AG08396 (cell line): ENCODE results near the gene UBAP2L.

Source experiments
- DNase-seq: peaks from one replicate; pipeline ENCODE4 v3.0.0; 2012; ENCODE audit warnings: low spot score, mixed read lengths

Gene UBAP2L, protein sequence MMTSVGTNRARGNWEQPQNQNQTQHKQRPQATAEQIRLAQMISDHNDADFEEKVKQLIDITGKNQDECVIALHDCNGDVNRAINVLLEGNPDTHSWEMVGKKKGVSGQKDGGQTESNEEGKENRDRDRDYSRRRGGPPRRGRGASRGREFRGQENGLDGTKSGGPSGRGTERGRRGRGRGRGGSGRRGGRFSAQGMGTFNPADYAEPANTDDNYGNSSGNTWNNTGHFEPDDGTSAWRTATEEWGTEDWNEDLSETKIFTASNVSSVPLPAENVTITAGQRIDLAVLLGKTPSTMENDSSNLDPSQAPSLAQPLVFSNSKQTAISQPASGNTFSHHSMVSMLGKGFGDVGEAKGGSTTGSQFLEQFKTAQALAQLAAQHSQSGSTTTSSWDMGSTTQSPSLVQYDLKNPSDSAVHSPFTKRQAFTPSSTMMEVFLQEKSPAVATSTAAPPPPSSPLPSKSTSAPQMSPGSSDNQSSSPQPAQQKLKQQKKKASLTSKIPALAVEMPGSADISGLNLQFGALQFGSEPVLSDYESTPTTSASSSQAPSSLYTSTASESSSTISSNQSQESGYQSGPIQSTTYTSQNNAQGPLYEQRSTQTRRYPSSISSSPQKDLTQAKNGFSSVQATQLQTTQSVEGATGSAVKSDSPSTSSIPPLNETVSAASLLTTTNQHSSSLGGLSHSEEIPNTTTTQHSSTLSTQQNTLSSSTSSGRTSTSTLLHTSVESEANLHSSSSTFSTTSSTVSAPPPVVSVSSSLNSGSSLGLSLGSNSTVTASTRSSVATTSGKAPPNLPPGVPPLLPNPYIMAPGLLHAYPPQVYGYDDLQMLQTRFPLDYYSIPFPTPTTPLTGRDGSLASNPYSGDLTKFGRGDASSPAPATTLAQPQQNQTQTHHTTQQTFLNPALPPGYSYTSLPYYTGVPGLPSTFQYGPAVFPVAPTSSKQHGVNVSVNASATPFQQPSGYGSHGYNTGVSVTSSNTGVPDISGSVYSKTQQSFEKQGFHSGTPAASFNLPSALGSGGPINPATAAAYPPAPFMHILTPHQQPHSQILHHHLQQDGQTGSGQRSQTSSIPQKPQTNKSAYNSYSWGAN

DNA sequence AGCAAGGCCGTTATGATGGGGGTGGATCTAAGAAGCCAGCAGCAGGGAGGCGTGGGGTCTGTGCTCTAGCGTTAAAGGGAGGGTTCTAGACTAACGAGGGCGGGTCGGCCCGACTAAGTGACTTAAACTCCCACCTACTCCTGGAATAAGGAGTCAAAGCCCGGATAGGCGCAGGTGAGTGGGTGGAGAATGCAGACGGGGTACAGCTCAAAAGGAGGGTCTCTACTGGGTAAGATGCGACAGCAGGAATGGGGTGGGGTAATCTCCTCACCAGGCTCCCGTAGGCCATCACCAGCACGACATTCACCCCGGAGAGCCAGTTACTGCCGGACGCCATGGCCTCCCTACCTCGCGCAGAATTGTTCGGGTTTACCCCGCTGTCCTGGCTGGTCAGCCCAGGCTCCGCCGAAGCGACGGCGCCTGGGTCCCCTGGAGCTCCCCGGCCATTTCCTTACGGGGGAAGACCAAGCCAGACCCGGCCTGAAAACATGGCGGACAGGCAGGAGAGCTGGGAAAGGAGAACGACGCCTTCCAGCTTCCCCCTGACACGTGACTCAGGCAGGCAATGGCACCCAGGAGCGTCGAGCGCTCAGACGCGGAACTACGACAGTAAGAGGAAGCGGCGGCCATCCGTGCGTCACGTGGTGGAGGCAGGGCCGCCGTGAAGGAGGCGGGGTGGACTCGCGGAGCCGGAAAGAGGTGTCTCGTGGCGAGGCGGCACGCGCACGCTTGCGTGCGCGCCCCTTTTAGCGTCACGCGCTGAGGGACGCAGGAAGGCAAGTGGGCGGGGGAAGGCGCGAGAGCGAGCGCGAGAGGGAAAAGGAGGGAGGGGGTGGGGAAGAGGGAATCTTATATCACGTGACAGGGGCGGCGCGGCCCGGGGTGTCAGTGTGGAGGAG, at the start of gene UBAP2L:
UBAP2L (plus strand) TSS at position 885 of the 899 bp plus-strand sequence. CDS start 4,169 bp downstream, outside the sequence.
- DNase-seq = peak; percentile 95

DNA sequence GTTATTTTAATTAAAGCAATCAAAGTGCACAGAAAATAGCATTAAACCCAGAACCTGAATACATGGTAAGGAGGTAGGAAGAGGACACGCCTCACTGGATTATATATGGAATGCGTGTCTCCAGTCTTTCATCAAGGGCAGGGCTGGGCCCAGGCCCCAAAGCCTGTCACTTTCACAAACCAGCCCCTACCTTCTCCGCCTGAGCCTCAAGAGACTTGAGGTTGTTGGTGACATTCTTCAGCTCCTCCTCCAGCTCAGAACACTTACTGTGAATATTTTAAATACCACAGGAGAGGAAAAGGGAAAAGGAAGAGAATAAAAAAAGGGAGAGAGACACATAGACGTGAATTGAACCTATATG, 49.6 kb upstream of the UBAP2L start:
- no peak for DNase-seq

- no peak for DNase-seq
Observed at GRCh38 chr1:154171880-154172279, 48.9 kb upstream of the UBAP2L start.

DNA sequence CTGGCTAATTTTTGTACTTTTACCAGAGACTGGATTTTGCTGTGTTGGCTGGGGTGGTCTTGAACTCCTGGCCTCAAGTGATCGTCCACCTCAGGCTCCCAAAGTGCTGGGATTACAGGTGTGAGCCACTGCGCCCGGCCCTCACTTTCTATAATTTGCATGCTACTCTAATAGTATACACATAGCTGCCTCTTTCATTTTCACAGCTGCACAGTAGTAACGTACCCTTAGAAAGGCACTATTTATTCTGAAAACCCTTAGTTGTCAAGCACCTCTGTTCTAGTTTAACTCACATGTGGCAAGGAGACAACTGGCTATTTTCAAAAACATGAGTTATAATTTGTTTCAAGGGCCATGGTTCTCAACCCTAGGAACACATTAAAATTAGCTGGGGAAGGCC, 46.1 kb upstream of the UBAP2L start:
- no peak for DNase-seq

DNA sequence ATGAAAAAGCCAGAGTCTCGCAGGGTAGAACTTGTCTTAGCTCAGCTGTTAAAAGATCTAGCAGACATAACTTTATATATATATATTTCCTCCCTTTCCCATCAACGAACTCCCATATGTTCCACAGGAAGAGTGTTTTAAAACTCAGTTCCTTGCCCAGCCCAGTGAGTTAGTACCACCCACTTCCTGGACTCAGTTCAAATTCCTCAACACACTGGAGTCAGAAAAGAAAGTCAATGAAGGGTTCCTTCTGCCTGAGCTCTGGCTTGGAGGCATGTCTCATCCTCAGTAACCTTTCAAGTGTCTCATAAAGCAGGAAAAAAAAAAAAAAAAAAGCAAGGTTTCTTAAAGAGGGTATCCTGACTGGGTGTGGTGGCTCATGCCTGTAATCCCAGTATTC, 44.4 kb upstream of the UBAP2L start:
- peak; percentile 68 for DNase-seq

DNA sequence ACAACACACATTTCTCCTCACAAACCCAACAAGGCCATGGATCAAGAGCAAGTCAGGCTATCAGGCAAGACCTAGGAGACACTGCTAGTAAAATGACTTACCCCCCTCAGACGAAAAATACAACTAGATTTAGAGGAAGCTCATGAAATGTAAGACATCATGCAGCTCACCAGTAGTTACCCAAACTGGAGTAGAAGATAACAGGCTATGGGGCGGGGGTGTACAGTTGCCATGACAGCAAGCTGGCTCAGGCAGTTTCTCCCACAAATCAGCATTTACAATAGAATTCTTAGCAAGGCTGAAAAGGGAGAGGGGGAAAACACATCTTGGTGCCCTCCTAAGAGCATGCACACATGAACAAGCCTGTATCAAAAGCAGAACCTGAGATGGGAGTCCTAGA, 42.7 kb upstream of the UBAP2L start:
- DNase-seq = no peak

DNA sequence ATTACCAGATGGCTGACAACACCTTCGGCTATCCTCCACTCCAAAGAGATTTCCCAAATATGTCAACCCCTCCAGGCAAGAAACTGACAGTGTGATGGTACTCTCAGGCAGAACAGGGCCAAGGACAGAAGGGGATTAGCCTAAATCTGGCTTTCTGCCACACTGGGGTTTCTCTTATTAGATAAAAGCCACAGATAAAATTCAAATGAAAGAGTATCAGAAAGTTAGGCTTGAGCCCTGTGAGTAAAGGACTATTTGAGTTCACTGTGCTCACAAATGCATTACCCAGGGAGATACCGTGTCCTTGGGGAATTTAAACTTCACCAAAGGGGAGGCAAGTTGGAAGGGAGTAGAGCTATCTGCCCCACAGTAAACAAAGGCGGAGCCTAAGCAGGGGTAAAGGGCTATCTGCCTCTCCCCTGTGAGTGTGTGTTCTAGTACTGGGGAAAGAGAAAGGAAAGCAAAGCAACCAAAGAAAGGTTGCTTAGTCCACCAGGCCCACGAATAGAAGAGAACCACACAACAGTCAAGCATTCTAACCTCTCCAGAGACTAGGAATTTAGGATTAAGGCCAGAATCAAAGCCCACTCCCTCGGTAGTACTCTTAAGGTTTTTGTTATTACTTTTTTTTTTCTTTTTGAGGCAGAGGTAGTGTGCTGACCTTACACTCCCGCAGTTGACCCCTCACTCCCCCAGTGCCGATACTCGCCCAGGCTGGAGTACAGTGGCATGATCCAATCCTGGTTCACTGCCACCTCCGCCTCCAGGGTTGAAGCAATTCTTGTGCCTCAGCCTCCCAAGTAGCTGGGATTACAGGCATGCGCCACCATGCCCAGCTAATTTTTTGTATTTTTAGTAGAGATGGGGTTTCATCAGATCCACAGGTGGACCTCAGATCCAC, 41.6 kb upstream of the UBAP2L start:
- DNase-seq = no peak

DNA sequence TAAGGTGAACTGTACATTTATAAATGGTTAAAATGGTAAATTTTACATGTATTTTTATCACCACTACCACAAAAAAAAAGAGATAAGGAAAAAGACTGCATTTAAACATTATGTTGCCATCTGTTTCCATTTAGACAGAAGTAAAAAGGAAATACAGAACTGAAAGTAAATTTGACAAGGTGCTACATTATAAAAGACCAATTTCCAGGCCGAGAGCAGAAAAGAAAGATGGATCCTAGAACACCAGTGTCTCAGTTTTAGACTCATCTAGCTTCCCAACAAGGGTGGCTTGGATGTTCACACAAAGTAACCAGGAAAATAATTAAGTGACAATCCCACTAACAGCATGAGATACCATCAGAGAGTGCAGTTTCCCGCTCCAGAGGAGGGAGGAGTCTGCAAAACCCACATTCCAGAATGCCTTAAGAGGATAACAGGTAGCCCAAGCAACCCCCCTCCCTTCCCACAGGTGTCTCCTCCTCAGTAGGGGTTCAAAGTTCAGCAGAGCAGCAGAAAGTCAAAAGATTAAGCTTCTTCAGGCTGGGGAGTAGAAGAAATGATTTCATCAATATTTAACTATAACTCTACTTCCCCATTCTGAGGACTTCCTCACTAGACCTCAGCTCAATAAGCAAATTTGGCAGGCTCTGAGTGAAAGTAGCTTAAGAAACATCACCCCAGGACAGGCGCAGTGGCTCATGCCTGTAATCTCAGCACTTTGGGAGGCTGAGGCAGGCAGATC, 40.6 kb upstream of the UBAP2L start:
- DNase-seq = no peak

DNA sequence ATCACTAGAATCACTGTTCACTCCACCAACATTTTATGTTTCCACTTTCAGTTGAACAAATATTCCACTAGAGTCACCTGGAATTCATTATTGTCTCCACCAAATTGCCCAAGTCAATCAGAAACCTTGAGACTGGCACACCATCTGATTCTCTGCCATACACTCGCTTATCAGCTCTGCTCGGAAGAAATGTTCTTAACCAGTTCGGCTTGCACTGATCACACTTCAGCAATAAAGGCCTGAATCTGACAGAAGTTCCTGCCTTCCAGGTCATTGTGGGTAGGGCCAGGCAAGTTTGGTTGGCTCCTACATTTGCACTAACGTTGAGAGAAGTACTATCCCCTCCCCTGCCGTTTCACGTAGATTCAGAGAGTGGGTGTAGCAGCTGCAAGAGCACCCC, 38.8 kb upstream of the UBAP2L start:
- no peak for DNase-seq

DNA sequence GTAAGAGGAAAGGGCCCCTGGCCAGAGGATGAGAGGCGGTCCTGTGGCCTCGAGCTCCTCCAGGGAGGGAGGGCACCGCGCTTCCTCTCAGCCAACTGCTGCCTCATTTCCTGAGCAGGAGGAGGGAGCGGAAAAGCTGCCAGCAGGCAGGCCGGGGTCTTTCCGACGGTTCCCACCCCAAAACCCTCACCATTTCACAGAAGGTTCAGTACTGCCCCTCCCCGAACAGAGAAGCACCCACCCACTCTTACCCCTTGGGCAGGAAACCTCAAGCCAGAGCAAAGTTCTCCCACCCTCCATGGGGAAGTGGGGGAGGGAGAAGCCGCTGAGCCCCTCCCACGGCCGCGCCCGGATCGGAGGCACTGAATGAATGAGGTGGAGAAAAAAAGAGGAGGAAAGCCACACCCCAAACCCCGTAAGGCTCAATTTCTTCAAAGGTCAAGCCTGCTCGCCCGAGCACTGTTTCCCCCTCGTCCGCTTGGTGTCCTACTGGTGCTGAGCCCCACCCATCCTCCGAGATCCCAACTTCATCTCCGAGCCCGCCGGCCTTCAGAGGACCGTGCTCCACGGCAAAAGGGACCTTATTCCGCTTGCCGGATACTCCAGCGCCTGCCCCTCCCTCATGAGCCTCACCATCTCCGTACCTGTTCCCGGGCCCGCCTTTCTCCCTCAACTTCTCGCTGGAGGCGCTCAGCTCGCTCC, 38.3 kb upstream of the UBAP2L start:
- peak; percentile 69 for DNase-seq

DNA sequence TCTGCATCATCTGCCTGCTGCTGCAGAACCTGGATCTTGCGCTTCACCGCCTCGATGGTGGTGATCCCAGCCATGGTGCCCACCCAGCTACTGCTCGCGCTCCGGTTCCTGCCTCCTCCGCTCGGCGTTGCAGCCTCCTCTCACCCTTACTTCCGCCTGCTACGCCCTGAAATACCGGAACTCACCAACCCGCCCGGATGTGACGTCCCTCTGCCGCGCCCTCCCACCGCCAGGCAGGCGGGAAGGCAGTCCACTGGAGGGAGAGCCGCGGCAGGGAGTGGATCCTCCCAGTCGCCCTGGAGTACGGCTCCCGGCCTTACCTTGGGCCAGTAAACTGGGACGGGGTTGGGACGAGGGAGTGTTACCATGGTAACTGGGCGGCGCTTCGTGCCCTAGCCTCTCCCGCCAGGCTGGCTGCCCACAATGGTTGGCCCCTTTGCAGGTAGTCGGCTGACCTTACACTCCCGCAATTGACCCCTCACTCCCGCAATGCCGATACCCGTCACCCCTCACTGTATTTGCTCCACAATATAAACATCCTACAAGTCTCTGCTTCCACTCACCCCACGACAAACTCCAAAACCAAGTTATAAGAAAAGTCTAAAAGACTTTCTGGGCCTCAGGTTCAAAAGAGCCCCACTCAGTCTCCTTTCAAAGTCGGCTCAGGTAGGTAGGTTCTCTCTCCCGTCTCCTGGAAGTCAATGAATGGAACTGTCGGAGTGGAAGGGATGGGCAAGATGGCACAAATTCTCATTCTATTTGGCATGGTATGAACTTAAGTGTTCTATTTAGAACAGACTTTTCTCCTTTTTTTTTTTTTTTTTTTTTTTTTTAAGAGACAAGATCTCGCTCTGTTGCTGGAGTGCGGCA, 37.5 kb upstream of the UBAP2L start:
- DNase-seq = peak; percentile 95

- DNase-seq = peak; percentile 26
Observed at GRCh38 chr1:154186177-154186576, 34.6 kb upstream of the UBAP2L start.

GRCh38 chr1:154186852-154187501, 33.8 kb upstream of the UBAP2L start:
- DNase-seq = no peak

DNA sequence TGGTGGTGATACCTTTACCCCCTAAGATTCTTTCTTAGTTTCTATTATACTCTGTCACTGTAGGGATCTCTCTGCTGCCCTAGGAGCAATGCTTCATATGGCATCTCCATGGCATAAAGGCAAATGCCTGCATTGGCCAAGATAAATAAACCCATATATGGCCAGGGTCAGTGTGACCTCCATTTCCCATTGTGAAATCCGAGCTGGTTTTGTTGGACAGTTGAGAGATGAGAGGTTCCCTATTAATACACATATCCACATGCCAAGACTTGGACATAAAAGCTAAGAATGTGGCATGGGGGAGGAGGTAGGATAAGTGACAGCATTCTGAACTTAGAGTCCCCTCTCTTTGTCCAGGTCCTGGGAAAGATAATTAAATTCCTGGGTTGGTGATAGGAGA, 30.2 kb upstream of the UBAP2L start:
- DNase-seq = peak; percentile 16

DNA sequence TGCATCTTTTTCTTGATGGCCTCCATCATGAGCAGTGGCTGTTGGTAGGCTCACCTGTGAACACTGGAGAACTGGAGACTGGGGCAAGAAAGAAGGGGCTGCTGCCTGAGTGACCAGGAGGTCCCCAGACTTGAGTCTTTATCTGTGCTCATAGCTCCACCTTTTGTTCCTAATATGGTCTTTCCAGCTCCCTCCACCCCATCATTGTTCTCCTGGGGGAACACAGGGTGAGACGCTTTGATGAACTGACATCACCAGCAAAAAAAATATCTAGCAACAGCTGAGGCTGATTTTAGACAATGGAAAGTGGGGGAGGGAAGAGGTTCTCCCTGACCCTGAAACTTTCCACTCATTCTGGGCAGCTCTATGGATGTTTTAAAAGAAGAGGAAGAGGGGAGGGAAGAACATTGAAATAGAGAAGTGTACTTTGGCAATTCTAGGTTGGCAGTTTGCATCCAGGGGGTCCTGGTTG, 28.7 kb upstream of the UBAP2L start, which contains the start of gene TPM3:
TPM3 (minus strand) TSS at position 111 of the 472 bp plus-strand sequence; CDS start at position 29, 82 bp downstream.
- no peak for DNase-seq

- DNase-seq = no peak
Observed at GRCh38 chr1:154192476-154192875, 28.3 kb upstream of the UBAP2L start.

DNA sequence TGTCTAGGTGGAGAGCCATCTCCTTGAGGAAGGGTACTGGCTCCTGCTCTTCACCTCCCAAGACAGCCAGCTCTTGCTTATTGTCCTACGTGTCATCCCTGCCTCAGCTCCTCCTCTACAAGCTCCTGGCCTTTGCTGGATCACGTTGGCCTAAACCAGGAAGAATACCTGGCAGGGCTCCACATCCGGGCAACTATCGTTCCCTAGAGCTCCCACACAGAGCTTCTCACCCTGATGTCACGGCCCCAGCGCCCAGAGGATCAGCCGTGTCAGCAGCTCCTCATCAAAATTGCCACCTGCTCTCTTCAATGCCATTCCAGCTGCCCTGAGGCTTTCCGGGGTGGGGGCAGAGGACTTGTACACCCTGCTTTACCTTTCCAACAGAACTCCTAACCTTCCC, 26.9 kb upstream of the UBAP2L start:
- DNase-seq = no peak
